A673 (cell line): ENCODE measurements around the gene GIMD1. TPM values are rescaled to one million over a fixed set of nuclear protein-coding genes. Genes with fewer than 3 reads are reported as not detected.

ENCODE experiments used
- BruUV-seq: library from RNA; stranded (reverse); fragments of 400-500 nt; replicated peaks from 2 replicates; lab custom pipeline; 2021; lab: Mats Ljungman, UMichigan
- CTCF ChIA-PET: fragments of 300-600 bp; sonication (Branson Sonifier 250); formaldehyde crosslinking; loops from one replicate; lab custom pipeline; 2022; ENCODE audit warnings: antibody characterized with exemption; lab: Charles Lee
- POLR2A ChIA-PET: fragments of 300-600 bp; sonication (Branson Sonifier 250); formaldehyde crosslinking; loops from one replicate; lab custom pipeline; 2022; ENCODE audit warnings: antibody characterized with exemption; ENCODE audit not compliant: low non-redundant PET; lab: Charles Lee
- DNase-seq: peaks from one replicate; pipeline ENCODE4 v3.0.0-alpha.2; 2015; ENCODE audit warnings: low spot score
- H3K27ac ChIP-seq: fragments of 200-600 bp; sonication (generic); 2 replicates; pipeline ENCODE4 v1.5.1; 2016; ENCODE audit warnings: mixed run types, low read depth, mild to moderate bottlenecking, mixed read lengths, antibody characterized with exemption, low read length; ENCODE audit not compliant: poor library complexity, severe bottlenecking
- H3K27me3 ChIP-seq: fragments of 200-600 bp; sonication (generic); replicated peaks from 2 replicates; pipeline ENCODE4 v1.6.1; 2017; ENCODE audit warnings: mixed run types, low read depth, mild to moderate bottlenecking, mixed read lengths, antibody characterized with exemption, low read length; ENCODE audit not compliant: insufficient read depth, poor library complexity
- H3K36me3 ChIP-seq: fragments of 200-600 bp; sonication (generic); 2 replicates; pipeline ENCODE4 v1.6.1; 2016; ENCODE audit warnings: mixed run types, mild to moderate bottlenecking, mixed read lengths, antibody characterized with exemption, low read length; ENCODE audit not compliant: insufficient read depth, poor library complexity, severe bottlenecking
- H3K4me1 ChIP-seq: fragments of 200-600 bp; sonication (generic); 2 replicates; pipeline ENCODE4 v1.6.1; 2017; ENCODE audit warnings: mixed run types, mild to moderate bottlenecking, mixed read lengths, antibody characterized with exemption, low read length; ENCODE audit not compliant: insufficient read depth, poor library complexity, severe bottlenecking
- H3K4me3 ChIP-seq: fragments of 200-600 bp; sonication (generic); 2 replicates; pipeline ENCODE4 v1.5.1; 2016; ENCODE audit warnings: low read depth, mixed run types, mild to moderate bottlenecking, mixed read lengths, low read length; ENCODE audit not compliant: poor library complexity, severe bottlenecking
- H3K9me3 ChIP-seq: fragments of 200-600 bp; sonication (generic); 2 replicates; pipeline ENCODE4 v1.6.1; 2016; ENCODE audit warnings: mixed run types, low read depth, mild to moderate bottlenecking, mixed read lengths, antibody characterized with exemption, low read length; ENCODE audit not compliant: poor library complexity, severe bottlenecking
- CTCF ChIP-seq: fragments of 300-800, 200-600 bp; sonication (generic); conservative IDR thresholded peaks from 2 replicates; pipeline ENCODE4 v1.5.1; 2017; ENCODE audit warnings: low read depth, mild to moderate bottlenecking, antibody characterized with exemption, low read length, moderate library complexity, mixed read lengths
- EZH2 ChIP-seq: fragments of 200-600 bp; sonication (generic); IDR thresholded peaks from 2 replicates; pipeline ENCODE4 v1.6.1; 2017; ENCODE audit warnings: borderline replicate concordance, low read depth, mild to moderate bottlenecking, mixed read lengths, antibody characterized with exemption, low read length; ENCODE audit not compliant: poor library complexity, severe bottlenecking
- intact Hi-C: fragments of 100-400 bp; cut with micrococcal nuclease; formaldehyde crosslinking; loops from one replicate; pipeline ENCODE4 v1.10.0; 2022; ENCODE audit not compliant: unreplicated experiment
- total RNA-seq: library from RNA; stranded (reverse); gene quantifications from 2 replicates; pipeline ENCODE4 v1.2.3, GENCODE V29; 2021

GIMD1 gene
- total RNA-seq, 1 experiment from 2014 or later = not detected

DNA sequence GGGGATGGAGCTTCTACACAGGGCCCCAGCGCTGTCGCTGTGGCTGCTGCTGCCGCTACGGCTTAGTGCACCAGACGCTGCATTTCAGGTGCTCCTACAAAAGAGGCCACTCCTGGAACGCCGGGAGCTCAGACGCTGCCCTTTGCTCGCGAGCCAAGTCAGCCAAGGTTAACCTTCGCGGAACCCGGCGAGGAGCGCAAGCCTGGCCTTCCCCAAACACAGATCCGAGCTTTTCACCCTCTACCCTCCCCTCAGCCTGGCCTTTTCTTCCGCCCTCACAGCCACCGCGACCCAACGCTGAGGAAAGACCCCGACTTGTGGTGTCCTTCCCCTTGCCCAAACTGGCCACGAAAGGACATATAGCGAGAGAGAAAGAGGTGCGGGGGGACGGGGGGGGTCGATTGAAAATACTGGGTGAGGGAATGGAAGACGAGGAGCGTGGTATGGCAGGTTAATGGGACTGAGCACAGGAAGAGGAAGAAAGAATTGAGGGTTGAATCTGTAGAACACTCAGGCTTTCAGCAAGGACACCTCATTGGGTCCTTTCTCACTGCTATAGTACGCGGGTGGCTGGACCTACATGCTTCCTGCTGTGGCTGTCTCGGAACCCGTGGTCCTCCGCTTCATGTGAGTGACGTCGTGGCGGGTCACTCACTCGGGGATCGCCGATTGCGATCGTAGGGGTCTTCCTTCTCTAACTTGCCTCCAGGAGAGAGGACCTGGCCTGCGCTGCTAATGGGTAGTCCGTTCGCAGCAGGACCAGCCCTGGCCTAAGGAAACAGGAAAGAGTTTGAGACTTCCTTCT, 52.4 kb downstream of the GIMD1 start, which contains the start of the genes AIMP1 and TBCK:
Gene AIMP1 (plus strand): TSS at position 583 of the 805 bp plus-strand sequence. CDS start 8,460 bp downstream, outside the sequence.
Gene TBCK (minus strand): TSS at position 242 of the 805 bp plus-strand sequence. CDS start 7,249 bp downstream, outside the sequence.
- H3K36me3 ChIP-seq = no peaks in the 10 kb centered on the region
- no peaks in the 10 kb centered on the region for H3K9me3 ChIP-seq
- no TSS peak for BruUV-seq
- H3K4me3 ChIP-seq = peak within 1 kb of the TSS; percentile 66
- H3K27ac ChIP-seq = peak within 1 kb of the TSS; percentile 98
- intact Hi-C loops = loop anchor here (10.0 kb wide), 1 partner anchor 709 kb away; no protein-coding TSS in a partner anchor
- no peak for TF ChIP-seq EZH2
- TF ChIP-seq CTCF = no peak
- POLR2A ChIA-PET = no interaction called here
- H3K4me1 ChIP-seq = peaks cover 28% of the 10 kb centered on the region
- CTCF ChIA-PET = no interaction called here
- DNase-seq = peak; percentile 95
- H3K27me3 ChIP-seq = no peaks in the 10 kb centered on the region

DNA sequence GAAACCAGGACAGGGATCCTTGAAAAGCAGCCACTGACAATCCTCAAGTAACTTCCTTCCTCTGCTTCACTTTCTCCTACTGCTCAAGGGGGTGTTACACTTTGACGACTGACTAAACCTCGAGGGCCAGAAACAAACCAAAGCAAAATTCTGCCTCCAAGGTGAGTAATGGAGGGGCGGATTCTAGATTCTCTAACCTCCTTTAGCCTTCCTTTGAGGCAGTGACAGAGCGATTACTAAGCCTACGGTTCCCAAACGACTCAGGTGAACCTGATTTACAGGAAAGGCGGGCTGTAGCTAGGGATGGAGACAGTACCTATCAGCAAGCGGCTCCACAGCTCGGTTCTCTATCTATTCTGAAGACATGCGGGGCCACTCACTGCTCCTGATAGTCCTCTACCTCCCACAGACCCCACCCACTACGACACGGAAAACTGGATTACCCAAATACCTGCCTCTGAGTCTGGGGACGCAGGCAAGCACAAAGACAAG, 53.1 kb downstream of the GIMD1 start:
- peak overlapping the region; percentile 98 for H3K27ac ChIP-seq
- TF ChIP-seq EZH2 = no peak
- TF ChIP-seq CTCF = no peak
- H3K4me3 ChIP-seq = peak overlapping the region; percentile 66
- peak; percentile 23 for DNase-seq
- intact Hi-C loops = loop anchor here (10.0 kb wide), 1 partner anchor 709 kb away; no protein-coding TSS in a partner anchor
- no peaks in the 10 kb centered on the region for H3K36me3 ChIP-seq
- ChIA-PET CTCF (no interaction called here), POLR2A (no interaction called here)
- BruUV-seq = TSS peak; percentile 84
- peaks cover 28% of the 10 kb centered on the region for H3K4me1 ChIP-seq
- H3K27me3 ChIP-seq = no peaks in the 10 kb centered on the region
- H3K9me3 ChIP-seq = no peaks in the 10 kb centered on the region

DNA sequence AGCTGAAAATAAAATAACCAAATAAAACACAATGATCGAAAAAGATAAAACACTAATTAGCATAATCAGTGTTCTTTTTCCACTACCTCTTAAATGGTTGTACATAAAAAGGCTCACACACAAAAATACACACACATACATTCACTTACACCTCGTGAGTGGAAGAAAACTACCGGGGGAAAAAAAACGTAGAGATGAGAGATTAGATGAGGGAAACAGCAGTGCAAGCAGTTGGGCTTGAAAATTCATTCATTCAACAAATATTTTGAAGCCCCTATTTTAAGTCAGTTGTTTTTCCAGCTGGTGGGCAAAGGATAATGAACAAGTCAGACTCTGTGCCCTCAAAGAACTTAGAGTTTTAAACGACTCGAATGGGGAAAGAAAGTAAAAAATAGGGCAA, 53.6 kb downstream of the GIMD1 start:
- H3K9me3 ChIP-seq = no peaks in the 10 kb centered on the region
- peaks cover 28% of the 10 kb centered on the region for H3K4me1 ChIP-seq
- no peak for DNase-seq
- H3K36me3 ChIP-seq = no peaks in the 10 kb centered on the region
- BruUV-seq = no TSS peak
- intact Hi-C loops = loop anchor here (10.0 kb wide), 1 partner anchor 710 kb away; no protein-coding TSS in a partner anchor
- peak overlapping the region; percentile 98 for H3K27ac ChIP-seq
- H3K4me3 ChIP-seq = peak overlapping the region; percentile 66
- ChIA-PET CTCF (no interaction called here), POLR2A (no interaction called here)
- no peaks in the 10 kb centered on the region for H3K27me3 ChIP-seq
- TF ChIP-seq CTCF = no peak
- no peak for TF ChIP-seq EZH2
